Mucosa of gallbladder (tissue), 1 donor: ENCODE data around the gene ATP1A3. TPM values are rescaled to one million over a fixed set of nuclear protein-coding genes. Genes with fewer than 3 reads are reported as not detected.
"Not testable (repeated sequence)": the region's sequence is repeated elsewhere in the genome, so short reads cannot be mapped to it uniquely, and the experiment has no call there.

Experiments
- DNase-seq: peaks from one replicate; pipeline ENCODE4 v3.0.0-alpha.2; 2020; ENCODE audit warnings: low spot score
- total RNA-seq: library from RNA; stranded (reverse); gene quantifications from one replicate; pipeline ENCODE4 v1.2.1, GENCODE V29; 2021
- donor health status: DM: no; HTN: no; CAD: no.

The ATP1A3 gene
- total RNA-seq, 1 donor from 2014 or later = 0.60 TPM

DNA sequence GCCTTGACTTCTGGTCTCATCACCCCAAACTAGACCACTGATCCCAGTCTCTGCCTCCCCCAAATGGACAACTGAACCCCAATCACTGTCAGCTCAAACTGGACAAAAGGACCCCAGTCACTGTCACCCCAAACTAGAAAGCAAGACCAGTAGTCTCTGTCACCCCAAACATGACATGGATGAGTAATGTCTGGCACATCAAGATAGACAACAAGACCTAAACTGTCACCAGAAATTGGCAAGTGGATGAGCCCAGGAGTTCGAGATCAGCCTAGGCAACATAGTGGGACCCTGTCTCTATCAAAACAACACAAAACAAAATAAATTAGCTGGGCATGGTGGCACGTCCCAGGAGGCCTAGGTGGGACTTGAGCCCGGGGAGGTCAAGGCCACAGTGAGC lies 46.9 kb downstream of the ATP1A3 start:
- DNase-seq = no peak

DNA sequence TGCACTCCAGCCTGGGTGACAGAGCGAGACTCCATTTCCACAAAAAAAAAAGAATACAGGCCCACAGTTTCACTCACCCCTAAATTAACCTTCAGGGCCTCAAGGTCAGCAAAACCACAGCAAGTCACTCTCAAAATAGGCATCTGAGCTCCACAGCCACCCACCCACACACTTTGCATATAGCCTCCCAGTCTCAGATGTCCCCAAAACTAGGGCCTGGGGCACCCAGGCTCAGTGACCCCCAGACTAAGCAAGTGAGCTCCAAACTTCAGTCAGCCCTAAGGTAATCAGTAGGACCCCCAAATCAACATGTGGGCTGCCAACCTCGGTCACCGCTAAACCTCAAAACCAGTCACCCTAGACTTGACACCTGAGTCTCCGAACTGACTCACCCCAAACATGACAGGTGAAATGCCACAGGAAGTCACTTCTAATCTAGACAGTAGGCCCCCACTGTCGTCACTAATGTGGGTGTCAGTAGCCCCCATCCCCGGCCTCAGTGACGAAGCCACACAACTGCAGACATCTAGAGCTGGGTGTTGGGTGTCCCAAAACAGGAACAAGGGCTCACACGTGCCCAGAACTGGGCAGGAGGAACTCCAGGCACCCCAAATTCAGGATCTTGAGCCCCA lies 48.8 kb downstream of the ATP1A3 start:
- peak; percentile 61 for DNase-seq

DNA sequence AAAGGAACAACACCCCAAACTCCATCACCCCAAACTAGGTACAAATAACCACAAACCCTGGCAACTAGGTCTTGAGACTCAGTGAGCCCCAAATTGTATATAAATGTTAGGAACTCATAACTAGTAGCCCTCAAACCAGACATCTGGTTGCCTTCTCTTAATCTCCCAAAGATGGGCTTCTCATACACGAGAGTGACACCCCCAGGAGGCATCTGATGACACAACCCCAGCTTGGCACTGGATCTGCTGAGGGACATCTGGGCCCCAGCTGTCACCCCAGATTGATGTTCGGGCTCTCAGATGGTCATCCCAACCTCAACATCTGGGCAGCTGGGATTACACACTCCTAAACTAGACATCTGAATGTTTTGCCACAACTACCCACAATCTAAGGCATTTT lies 49.7 kb downstream of the ATP1A3 start:
- DNase-seq = no peak

DNA sequence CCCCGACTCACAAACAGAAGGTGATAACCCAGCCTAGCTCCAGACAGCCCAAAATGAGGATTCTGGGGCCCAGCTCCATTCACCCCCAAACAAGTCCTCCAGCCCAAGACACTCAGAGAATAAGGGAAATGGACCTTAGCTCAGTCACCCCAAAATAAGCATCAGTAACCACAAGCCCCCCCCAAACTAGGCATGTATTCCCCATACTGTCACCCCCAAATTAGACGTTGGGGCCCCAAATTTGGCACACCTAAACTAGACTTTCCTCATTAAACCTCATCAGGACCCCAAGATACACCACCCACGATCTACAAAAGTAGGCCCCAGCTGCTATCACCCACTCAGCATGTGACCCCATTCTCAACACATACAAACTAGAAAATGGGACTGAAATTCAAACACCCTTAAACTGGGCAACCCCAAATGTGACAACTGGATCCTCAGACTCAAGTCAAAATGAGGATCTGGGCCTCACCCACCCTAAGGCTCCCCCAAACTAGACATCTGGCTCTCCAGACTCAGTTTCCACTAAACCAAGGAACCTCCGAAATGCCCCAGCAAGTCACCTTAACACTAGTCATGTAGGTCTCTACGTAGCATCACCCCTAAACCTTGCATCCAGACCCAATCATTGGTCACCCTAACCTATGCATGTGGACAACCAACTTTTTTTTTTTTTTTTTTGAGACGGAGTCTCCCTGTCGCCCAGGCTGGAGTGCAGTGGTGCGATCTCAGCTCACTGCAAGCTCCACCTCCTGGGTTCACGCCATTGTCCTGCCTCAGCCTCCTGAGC lies 52.4 kb downstream of the ATP1A3 start:
- DNase-seq = no peak

DNA sequence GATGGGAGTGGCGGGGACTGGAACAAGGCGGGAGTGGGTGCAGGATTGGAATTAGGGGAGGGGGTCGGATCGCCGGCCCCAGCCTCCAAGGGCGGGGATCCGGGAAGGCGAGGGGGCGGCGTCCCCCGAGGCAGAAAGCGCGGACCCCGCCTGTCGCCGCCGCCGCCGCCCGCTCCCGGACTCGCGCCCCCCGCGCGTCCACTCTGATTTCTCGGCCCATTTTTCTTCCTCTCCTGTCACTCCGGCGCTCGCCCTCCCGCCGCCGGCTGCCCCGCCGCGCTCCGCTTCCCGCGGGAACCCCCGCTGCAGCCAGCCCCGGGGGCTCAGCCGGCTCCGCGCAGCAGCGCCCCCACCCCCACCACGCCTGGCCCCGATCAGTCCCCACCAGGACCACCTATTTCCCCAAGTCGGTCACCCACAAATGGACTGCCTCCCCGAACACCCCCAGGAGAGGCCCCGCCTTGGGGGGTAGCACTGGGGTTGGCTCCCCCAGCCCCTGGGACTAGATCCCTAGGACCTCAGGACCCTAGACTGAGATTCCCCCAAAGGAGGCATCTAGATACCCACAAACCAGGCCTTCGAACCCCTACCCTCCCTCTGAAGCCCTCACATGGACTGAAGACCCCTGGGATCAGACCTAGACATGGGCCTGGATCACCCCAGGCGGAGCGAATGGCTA lies 53.2 kb downstream of the ATP1A3 start:
- no peak for DNase-seq

DNA sequence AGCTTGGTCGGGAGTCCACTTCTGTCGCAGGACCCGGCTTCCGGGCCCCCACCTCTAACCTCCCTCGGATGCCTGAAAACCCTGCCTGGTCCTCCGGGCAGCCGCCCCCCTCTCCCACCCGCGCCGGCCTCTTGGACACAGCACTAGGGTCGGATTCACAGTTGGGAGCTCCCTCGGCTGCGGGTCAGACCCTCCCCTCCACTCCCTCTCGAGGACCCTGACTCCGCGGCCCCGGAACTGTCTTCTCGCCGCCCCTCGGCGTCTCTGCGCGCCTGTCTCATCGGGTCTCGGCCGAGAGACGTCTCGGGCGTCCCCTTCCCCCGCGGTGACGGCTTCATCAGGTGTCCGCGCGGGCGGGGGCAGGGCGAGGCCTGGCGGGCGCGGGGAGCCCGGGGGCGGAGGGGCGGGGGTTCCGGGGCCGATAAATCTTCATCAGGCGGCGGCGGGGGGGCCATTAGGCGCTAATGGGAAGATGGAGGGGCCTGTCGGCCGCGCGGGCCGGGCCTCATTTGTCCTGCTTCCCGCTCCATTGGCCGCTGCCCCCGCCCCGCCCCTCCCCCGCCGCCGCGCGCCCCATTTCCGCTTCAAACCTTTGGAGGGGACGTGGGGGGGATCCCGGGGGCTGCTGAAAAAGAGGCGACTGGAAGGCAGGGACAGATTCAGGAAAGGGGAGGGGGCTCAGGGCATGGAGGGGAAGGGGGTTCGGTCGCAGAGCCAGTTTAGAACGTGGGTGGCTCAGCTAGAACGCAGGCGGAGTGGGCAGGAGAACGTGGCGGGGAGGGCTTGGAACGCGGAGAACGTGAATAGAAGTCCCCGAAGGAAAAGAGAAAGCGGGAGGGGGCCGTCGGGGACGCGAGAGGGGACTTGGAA lies 53.9 kb downstream of the ATP1A3 start:
- no peak for DNase-seq

DNA sequence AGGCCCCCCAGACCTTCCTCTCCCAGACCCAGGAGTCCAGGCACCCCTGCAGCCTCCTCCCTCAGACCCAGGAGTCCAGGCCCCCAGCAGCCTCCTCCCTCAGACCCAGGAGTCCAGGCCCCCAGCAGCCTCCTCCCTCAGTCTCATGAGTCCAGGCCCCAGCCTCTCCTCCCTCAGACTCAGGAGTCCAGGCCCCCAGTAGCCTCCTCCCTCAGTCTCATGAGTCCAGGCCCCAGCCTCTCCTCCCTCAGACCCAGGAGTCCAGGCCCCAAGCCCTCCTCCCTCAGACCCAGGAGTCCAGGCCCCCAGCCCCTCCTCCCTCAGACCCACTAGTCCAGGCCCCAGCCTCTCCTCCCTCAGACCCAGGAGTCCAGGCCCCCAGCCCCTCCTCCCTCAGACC lies 54.8 kb downstream of the ATP1A3 start:
- DNase-seq = not testable (repeated sequence)

DNA sequence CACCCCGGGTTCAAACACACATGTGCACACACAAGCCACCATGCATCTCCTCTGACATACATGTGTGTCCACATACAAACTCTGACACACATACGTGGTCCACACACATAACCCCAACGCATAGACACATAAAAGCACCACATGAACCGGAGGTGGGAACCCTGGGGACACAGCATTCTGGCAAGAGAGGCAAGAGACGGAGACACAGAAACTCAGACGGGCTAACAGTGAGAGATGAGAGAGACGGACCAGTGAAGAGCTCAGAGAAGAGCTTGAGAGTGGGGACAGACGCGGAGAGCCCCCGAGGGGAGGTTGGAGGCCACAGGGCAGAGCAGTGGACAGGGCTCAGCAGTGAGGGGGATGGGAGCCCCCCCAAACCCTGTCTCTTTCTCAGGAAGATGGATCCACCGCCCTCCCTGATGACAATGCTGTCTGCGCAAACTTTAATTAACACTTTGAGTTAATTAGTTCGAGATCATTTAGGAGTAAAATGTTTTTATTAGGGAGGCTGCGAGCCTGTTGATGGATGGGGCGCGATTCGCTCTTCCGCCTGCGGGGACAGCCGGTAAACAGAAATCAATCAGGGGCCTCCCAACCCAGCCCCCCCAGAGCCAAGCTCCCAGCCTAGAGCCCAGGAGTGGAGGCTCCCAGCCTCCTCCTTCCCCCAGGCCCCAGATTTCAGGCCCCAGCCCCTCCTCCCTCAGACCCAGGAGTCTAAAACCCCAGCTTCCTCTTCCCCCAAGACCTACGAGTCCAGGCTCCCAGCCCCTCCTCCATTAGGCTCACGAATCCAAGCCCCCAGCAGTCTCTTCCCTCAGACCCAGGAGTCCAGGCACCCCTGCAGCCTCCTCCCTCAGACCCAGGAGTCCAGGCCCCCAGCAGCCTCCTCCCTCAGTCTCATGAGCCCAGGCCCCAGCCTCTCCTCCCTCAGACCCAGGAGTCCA lies 56.2 kb downstream of the ATP1A3 start:
- no peak for DNase-seq

DNA sequence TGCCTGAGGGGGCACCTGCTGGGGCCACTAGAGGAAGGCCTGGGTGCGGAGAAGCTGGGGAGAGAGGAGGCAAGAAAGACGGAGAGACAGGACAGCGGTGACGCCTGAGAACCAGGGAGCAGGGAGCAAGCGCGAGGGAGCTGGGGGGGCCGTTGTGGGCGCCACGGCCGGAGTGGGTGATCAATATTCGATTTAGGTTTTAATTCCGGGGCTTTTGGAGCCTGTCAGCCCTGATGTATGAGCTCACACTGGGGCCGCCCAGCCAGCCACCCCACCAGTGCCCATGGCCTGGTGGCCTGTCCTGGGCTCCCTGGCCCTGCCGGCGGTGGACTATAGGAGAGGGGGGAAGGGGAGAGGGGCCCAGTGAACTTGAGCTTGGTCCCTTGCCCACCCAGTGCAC lies 57.1 kb downstream of the ATP1A3 start:
- DNase-seq = no peak

DNA sequence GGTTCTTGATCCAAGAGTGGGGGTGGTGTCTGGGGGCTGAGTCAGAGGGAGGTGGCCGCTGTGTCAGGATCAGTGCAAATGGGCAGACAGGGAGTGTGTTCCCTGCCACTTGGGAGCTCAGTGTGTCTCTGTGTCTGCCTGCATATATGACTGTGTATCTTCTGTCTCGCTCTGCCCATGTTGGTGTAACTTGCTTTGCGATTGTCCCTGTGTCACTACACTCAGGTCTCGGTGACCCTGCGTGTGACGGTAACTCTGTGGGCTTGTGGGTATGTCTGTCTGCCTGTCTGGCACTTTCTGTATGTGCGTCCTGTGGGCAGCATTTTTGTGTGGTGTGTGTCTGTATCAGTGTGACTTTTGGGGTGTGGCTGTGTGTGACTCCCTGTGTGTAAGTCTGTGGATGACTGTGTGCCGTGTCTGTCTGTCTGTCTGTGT lies 57.6 kb downstream of the ATP1A3 start:
- no peak for DNase-seq

DNA sequence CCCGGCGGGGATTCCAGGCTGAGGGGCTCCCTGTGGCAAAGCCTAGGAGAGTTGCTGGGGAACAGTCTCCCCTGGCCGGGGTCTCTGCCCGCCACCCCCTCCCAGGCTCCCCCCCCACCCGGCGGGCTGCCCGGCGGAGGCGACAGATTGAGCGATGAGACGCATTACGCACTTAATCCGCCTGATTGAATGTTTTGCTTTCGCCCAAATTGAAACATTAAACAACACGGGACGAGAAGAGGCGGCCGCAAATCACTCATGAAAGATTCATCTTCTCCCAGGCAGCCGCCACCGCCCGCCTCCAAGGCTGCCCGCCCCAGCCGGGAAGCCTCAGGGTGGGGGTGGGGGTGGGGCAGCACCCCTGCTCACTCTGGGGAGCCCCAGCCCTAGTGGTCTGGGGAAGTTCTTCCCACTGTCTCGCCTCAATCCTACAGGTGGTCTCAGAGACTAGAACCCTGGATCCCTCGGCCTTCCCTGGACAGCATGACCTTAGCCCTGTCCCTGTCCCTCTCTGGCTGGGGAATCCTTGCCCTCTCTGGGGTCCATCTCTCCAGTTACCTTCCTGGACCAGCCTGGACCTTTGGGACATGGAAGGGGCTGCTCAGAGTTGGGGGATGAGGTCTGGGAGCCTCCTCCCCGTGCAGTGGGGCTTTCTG lies 58.1 kb downstream of the ATP1A3 start:
- DNase-seq = no peak

DNA sequence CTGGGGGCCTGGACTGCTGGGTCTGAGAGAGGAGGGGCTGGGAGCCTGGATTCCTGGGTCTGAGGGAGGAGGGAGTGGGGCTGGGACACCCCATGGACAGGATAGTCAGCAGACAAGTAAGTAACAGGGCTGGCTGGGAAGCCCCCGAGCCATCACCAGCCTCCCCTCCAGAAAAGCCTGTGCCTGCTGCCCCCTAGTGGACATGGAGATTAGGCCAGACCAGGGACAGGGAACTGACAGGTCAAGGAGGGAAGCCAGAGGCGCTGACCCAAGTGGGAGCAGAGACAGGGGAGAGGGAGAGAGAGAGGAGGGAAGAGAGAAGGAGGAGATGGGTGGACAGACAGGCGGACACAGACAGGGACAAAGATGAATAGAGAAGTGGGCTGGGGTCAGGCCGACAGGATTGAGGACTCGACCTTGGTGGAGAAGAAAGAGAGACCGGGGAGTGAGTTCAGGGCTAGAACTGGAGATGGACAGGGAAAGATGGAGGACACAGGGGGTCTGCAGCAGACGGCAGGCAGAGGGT lies 59.1 kb downstream of the ATP1A3 start:
- peak; percentile 49 for DNase-seq

DNA sequence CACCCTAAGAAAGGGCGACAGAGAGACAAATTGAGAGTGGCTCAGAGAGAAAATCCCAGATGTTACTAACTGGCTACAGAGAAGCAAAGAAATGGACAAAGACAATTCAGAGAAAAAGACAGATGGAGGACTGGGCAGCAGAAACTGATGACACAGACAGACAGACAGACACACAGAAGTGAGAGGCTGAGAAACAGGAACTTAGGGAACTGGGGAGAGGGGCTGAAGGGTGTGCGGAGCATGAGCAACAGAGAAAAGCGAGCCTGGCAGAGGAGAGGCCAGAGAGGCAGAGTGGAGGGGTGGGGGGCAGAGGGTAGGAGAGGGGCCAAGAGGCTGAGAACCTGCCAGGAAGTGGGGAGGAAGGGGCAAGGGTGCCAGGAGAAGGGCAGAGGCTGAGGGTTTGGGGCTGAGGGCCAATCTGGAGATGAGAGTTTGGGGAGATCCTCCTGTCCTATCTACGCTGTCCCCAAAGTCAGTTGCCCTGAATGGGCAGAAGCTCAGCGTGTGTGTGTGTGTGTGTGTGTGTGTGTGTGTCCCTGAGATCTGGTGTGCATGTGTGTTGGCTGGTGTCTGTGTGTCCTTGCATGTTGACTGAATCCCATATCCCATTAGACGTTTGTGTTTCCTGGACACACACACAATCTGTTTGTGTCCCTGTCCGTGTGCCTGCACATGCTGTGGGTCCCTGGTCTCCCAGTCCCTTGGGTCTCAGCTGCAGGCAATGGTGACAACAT lies 60.2 kb downstream of the ATP1A3 start:
- no peak for DNase-seq

DNA sequence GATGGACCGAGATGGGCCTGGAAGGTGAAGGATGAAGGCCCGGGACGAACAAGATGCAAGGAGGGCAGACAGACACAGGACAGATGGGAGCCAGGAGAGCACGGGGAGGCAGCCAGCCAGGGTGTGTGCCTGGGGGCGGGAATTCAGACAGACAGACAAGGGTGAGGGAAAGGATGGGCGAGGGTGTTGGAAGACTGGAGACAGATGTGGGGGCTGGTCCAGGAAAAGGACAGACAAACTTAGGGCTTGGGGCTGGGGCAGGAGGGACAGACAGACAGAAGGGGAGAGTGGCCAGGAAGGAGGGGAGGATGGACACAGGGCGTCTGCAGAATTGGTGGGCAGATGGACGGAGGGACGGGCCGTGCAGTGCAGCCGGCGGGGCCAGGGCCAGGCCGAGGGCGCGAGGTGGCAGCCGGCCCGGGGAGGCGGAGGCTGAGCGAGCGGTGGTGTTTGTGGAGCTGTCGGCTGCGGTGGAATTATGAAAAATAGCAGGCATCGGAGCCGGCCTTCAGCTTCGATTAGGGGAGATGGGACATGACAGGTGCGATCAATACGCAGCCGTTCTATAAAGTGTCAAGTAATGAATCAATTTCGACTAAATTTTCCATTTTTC lies 61.2 kb downstream of the ATP1A3 start:
- no peak for DNase-seq

DNA sequence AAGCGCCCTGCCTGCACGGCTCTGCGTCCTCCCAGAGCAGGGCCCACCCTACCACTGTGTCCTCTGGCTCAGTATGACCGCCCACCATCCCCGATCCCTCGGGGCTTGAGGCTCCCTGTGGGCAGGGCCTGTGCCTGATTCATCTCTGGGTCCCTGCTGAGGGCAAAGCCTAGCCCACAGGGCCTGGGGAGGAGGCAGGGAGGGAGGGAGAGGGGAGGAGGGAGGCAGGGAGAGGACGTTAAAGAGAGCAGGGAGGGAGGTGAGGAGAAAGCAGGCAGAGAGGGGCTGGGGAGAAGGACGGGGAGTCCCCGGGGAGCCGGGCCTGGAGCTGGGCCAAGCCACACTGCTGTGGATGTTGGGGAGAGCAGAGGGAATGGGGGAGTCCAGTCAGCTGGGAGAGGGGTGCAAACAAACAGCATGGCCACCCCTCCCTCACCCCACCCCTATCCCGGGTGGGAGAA lies 61.7 kb downstream of the ATP1A3 start:
- no peak for DNase-seq

DNA sequence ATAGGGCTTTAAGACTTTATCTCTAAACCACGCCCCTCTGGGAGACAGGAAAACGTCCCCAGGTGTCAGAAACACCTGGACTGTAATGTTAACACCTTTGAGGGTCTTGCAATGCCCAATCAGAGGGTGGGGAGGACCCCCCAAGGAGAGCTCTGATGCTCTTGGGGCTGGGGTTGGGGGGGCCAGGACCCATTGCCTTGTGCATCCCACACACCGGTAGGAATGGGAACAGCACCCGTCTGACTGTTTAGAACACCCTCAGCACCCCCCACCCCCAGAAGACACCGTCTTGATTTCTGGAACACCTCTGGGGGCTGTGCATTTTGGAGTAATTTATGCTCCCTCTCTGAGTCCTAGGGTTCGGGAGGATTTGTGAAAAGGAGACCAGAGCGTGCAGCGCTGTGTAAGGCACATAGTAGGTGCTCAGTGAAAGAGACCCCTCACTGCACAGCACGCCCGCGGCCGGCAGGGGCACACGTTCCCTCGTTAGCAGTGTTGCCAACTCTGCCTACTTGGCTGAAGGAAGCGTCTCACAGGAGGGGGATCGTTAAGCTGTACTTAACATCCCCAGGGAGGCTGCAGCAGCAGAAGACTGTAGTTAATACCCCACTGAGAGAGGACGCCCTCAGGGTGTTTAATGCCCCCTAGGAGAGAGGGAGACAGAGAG lies 63.0 kb downstream of the ATP1A3 start:
- no peak for DNase-seq

DNA sequence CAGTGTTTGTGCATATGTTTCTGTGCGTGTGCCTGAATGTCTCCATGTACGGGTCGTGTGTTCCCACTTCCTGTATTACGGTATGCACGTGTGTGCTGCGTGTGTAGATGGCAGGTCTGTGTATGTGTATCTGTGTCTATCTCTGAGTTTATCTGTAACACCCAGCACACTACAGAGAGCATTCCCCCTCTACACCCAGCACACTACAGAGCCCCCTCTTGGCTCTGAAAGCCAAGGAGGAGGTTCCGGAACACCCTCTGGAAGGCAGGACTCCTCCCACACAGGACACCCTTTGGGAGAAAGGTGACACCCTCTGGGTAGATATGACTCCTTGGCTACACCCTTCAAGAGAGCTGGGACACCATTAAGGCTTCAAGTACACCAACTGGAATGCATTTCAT lies 63.7 kb downstream of the ATP1A3 start:
- no peak for DNase-seq

DNA sequence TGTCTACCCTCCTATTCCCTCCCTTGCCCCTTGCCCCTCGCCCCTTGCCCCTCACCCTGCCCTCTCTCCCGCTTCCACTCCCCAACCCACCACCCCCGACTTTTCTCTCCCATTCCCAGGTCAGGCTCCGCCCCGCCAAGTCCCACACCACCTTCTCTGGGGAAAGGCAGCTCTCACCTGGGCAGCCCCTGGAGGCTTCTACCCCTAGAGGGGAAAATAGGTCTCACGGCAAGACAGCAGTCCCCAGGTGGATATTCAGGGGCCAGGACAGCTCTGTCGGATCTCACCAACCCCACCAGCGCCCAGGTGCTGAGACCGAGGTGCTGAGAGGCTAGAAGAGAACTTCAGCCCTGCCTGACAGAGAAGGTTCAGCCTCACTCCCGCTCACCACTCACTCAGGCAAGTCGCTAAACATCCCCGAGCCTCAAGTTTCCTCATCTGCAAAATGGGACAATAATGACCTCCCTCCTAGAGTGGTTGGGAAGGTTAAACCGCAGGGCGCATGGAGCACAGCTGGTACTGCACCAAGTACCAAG lies 64.4 kb downstream of the ATP1A3 start:
- no peak for DNase-seq
